Esophagus squamous epithelium (tissue), 4 donors: Measurements from ENCODE around the gene MYO1D.

Experiments used
- POLR2A ChIP-seq, 4 donors: fragments of 450-650 bp; IDR thresholded peaks; one replicate each; pipeline ENCODE4 v1.6.1; 2017; ENCODE audit warnings: antibody characterized with exemption in 4 of 4, mild to moderate bottlenecking in 4 of 4, moderate library complexity in 3 of 4
- TF ChIP-seq, protein P1 (sequence below), 6 experiments: fragments of 450-650 bp in 4 of 6; fragments of 200-600 bp in 2 of 6; sonication (generic) in 2 of 6; IDR thresholded peaks; one replicate each; pipeline ENCODE4 v1.5.1; 2016 to 2019; ENCODE audit warnings: antibody characterized with exemption in 6 of 6, mild to moderate bottlenecking in 4 of 6, moderate library complexity in 4 of 6

DNA sequence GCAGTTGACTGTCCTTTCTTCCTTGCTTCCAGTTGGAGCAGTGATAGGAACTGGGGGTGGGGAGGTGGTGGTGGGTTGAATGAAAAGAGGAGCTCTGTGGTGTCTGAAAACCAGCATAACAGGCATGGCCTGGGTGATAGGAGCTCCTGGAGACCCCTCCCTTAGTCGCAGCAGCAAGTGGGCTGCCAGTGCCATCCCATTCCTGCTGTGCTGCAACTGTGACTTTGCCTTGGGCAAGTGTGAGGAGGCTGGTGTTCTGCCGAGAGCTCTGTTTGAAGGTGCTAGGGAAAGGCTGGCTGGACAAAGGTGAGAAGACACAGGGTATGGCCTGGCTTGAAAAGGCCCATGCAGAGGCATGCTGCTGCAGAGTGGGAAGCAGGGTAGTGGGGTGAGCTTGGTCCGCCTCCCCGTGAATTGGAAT is 392.9 kb downstream of the MYO1D start:
- TF ChIP-seq POLR2A (IDR thresholded peaks at IDR 0.05) = no peak
- TF ChIP-seq, protein P1, sequence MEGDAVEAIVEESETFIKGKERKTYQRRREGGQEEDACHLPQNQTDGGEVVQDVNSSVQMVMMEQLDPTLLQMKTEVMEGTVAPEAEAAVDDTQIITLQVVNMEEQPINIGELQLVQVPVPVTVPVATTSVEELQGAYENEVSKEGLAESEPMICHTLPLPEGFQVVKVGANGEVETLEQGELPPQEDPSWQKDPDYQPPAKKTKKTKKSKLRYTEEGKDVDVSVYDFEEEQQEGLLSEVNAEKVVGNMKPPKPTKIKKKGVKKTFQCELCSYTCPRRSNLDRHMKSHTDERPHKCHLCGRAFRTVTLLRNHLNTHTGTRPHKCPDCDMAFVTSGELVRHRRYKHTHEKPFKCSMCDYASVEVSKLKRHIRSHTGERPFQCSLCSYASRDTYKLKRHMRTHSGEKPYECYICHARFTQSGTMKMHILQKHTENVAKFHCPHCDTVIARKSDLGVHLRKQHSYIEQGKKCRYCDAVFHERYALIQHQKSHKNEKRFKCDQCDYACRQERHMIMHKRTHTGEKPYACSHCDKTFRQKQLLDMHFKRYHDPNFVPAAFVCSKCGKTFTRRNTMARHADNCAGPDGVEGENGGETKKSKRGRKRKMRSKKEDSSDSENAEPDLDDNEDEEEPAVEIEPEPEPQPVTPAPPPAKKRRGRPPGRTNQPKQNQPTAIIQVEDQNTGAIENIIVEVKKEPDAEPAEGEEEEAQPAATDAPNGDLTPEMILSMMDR (IDR thresholded peaks at IDR 0.05) = no peak
